SK-N-MC (cell line): ENCODE results near the gene VARS2.

ENCODE experiments used
- EZH2 ChIP-seq: fragments of 200-600 bp; sonication (generic); IDR thresholded peaks from one replicate; pipeline ENCODE4 v1.6.1; 2017; ENCODE audit warnings: antibody characterized with exemption
- POLR2AphosphoS5 ChIP-seq: IDR thresholded peaks from 2 replicates; pipeline ENCODE4 v1.6.1; 2012; ENCODE audit warnings: mild to moderate bottlenecking, low read depth, low read length, borderline replicate concordance

GRCh38 chr6:30908700-30909099 lies 5.3 kb upstream of the VARS2 start:
- no peak for TF ChIP-seq EZH2
- TF ChIP-seq POLR2AphosphoS5 = no peak
